Gastrocnemius medialis (tissue), 4 donors: ENCODE data around the gene ZC3H12D.

Experiments used
- CTCF ChIP-seq, 5 experiments: fragments of 450-650 bp in 3 of 5; fragments of 200-600 bp in 2 of 5; sonication (generic) in 2 of 5; IDR thresholded peaks in 4 of 5; conservative IDR thresholded peaks in 1 of 5; 1 replicate in 4 of 5; 2 replicates in 1 of 5; pipeline ENCODE4 v1.5.1; 2016 to 2019; ENCODE audit warnings: antibody characterized with exemption in 5 of 5, mild to moderate bottlenecking in 3 of 5, moderate library complexity in 3 of 5
- POLR2A ChIP-seq, 2 donors: fragments of 450-650 bp; IDR thresholded peaks; one replicate each; pipeline ENCODE4 v1.6.1; 2017; ENCODE audit warnings: antibody characterized with exemption in 2 of 2, mild to moderate bottlenecking in 2 of 2, moderate library complexity in 2 of 2

- TF ChIP-seq CTCF (IDR thresholded peaks at IDR 0.05 in 4 of 5, conservative IDR thresholded peaks at IDR 0.05 in 1 of 5), result no peak
- TF ChIP-seq POLR2A (IDR thresholded peaks at IDR 0.05), result no peak
Measured at GRCh38 chr6:149482545-149483333, 2.1 kb downstream of the ZC3H12D start.
